ENCODE measurements around the gene BIRC5. TPM values are rescaled to one million over a fixed set of nuclear protein-coding genes. Genes with fewer than 3 reads are reported as not detected.
A peak's percentile ranks its signal among the peaks of the same experiment; 100 is the strongest.

BIRC5 gene
- total RNA-seq, 2 experiments from 2014 or later, result 100 to 107 TPM

- peaks cover 60% of the 10 kb centered on the region for H3K4me1 Mint-ChIP-seq
- ChIA-PET CTCF (interaction anchor here (0.7 to 1.2 kb wide), 2 partner anchors 63 to 168 kb away, joined by 4 read pairs; no protein-coding TSS in a partner anchor), POLR2A (interaction anchor here (0.6 to 0.8 kb wide), 3 partner anchors 44 to 106 kb away, joined by 3 to 5 read pairs (median 4); partner anchors contain the start of gene SOCS3)
- H3K27ac Mint-ChIP-seq, result peak overlapping the region; percentile 76
- H3K4me3 Mint-ChIP-seq, result peak overlapping the region; percentile 73
- peak; percentile 61 for ATAC-seq
- peak; percentile 93 for DNase-seq
- no peaks in the 10 kb centered on the region for H3K27me3 Mint-ChIP-seq
- H3K36me3 Mint-ChIP-seq (ENCODE audit: low read depth), result no peaks in the 10 kb centered on the region
- intact Hi-C loops (cut with DNase I, micrococcal nuclease), result loop anchor here (1.0 to 5.0 kb wide), 4 partner anchors 40 to 122 kb away; partner anchors contain the start of genes BIRC5 (in 2 of the 2), SOCS3 (in 1 of the 2) and TMC8 (in 1 of the 2)
- no peaks in the 10 kb centered on the region for H3K9me3 Mint-ChIP-seq (ENCODE audit: low read depth)
These were observed 40.1 kb downstream of the BIRC5 start for GRCh38 chr17:78253946-78254672.

DNA sequence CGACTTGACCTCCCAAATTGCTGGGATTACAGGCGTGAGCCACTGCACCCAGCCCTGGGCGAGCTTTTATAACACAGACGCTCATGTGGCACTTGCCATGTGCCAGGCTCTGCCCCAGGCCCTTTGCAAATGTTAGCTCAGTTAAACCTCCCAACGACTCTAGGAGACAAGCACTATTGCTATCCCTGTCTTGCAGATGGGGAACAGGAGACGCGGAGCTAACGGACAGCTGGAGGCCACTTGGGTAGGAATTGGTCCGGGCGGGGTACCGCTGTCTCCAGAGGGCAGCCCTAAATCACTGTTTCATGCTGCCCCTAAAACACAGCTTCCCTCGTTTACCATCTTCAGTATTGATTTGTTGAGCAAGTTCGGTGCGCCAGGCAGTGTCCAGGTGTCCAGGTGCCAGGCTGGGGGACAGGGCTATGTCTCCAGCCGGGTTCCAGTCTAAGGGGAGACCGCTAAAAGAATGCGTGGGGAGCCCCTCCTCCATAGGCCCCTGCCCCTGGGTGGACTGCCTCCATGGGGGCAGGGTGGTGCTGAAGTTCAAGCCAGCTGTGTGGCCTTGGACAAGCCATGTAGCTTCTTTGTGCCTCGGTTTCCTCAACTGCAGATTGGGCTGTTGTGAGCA is 41.1 kb downstream of the BIRC5 start:
- ATAC-seq (no peak), DNase-seq (no peak)
- H3K9me3 Mint-ChIP-seq (ENCODE audit: low read depth), result no peaks in the 10 kb centered on the region
- H3K27me3 Mint-ChIP-seq, result no peaks in the 10 kb centered on the region
- H3K4me3 Mint-ChIP-seq, result no peak overlapping the region
- H3K4me1 Mint-ChIP-seq, result peaks cover 68% of the 10 kb centered on the region
- ChIA-PET POLR2A (interaction anchor here (0.8 to 1.0 kb wide), 2 partner anchors 101 to 105 kb away, joined by 3 read pairs; partner anchors contain the start of gene SOCS3), CTCF (interaction anchor here (0.6 to 1.2 kb wide), 4 partner anchors 39 to 167 kb away, joined by 3 to 4 read pairs (median 4); no protein-coding TSS in a partner anchor)
- no peaks in the 10 kb centered on the region for H3K36me3 Mint-ChIP-seq (ENCODE audit: low read depth)
- intact Hi-C loops (cut with DNase I, micrococcal nuclease), result no loop called here
- no peak overlapping the region for H3K27ac Mint-ChIP-seq

DNA sequence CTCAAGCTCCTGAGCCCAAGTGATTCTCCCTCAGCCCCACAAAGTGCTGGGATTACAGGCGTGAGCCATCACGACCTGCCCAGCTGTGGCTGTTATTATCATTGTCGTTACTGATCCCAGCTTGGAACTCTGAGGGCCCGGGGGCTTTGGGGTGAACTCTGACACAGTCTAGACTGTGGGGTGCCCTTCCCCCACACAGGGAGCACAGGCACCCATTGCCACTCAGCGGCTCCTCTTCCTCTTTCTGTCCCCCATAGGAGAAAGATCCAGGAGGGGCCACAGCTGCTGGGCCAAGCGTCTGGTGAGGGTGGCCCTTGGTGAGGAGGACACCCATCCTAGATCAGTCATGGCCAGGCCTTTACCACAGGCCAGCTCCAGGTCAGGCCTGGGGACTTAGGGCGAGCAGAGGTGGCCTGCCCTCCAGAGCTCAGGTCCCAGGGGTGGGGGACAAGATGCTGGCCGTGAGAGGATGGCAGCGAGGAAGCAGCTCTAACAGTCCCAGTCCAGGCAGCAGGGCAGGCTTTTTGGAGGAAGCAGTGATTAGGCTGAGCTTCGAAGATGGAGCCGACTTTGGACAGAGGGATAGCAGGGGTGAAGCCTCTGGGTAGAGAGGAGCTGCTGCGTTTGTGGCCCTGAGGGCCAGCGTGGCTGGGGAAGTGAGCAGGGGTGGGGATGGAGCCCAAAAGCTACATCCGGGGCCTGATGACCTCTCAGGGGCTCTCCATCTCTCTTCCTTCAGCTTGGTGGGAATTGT is 42.1 kb downstream of the BIRC5 start:
- Mint-ChIP-seq H3K36me3 (ENCODE audit: low read depth) (no peaks in the 10 kb centered on the region), H3K27ac (peak overlapping the region; percentile 47), H3K4me1 (peaks cover 66% of the 10 kb centered on the region), H3K4me3 (no peak overlapping the region), H3K9me3 (ENCODE audit: low read depth) (no peaks in the 10 kb centered on the region), H3K27me3 (no peaks in the 10 kb centered on the region)
- POLR2A ChIA-PET, result interaction anchor here (1.2 kb wide), 1 partner anchor 100 kb away, joined by 3 read pairs; no protein-coding TSS in a partner anchor
- DNase-seq (no peak), ATAC-seq (no peak)
- intact Hi-C loops (cut with DNase I, micrococcal nuclease), result no loop called here
- CTCF ChIA-PET, result interaction anchor here (0.5 to 1.6 kb wide), 8 partner anchors 17 to 166 kb away, joined by 3 to 5 read pairs (median 3); no protein-coding TSS in a partner anchor

- no peaks in the 10 kb centered on the region for H3K27me3 Mint-ChIP-seq
- H3K4me1 Mint-ChIP-seq, result peaks cover 63% of the 10 kb centered on the region
- no peak overlapping the region for H3K4me3 Mint-ChIP-seq
- intact Hi-C loops (cut with DNase I, micrococcal nuclease), result no loop called here
- ChIA-PET CTCF (interaction anchor here (0.6 to 1.6 kb wide), 4 partner anchors 16 to 165 kb away, joined by 3 to 4 read pairs (median 4); no protein-coding TSS in a partner anchor), POLR2A (interaction anchor here (1.2 kb wide), 1 partner anchor 99 kb away, joined by 3 read pairs; no protein-coding TSS in a partner anchor)
- ATAC-seq (no peak), DNase-seq (no peak)
- no peaks in the 10 kb centered on the region for H3K9me3 Mint-ChIP-seq (ENCODE audit: low read depth)
- no peaks in the 10 kb centered on the region for H3K36me3 Mint-ChIP-seq (ENCODE audit: low read depth)
- H3K27ac Mint-ChIP-seq, result peak overlapping the region; percentile 31
These were observed 42.9 kb downstream of the BIRC5 start for GRCh38 chr17:78256707-78257591.

DNA sequence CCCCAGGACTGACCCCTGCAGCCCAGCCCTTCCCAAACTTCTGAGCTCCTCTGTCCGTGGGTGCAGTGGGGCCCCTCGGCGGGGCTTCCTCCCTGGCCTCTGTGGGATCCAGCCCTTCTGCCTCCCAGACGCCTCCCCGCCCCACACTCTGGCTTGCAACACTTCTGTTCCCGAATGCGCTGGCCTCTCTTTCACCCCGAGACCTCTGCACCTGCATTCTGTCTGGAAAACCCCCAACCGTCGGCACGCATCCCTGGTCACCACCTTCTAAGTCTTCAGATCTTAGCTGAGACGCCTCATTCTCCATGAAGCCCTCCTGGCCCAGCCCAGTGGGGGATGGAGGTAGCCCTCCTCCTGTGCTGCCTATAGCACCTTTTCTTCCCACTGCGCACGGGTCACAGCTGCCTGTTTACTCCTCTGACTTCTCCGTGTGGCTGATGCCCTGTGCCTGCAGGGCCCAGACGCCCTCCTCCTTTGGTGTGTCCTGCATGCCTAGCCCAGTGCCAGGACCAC is 43.8 kb downstream of the BIRC5 start:
- Mint-ChIP-seq H3K36me3 (ENCODE audit: low read depth) (no peaks in the 10 kb centered on the region), H3K9me3 (ENCODE audit: low read depth) (no peaks in the 10 kb centered on the region), H3K4me1 (peaks cover 61% of the 10 kb centered on the region), H3K4me3 (peak overlapping the region; percentile 71), H3K27ac (peak overlapping the region; percentile 80), H3K27me3 (no peaks in the 10 kb centered on the region)
- ATAC-seq (peak; percentile 21), DNase-seq (peak; percentile 70)
- ChIA-PET POLR2A (no interaction called here), CTCF (interaction anchor here (1.6 kb wide), 2 partner anchors 15 to 164 kb away, joined by 4 read pairs; no protein-coding TSS in a partner anchor)
- intact Hi-C loops (cut with DNase I, micrococcal nuclease), result no loop called here

DNA sequence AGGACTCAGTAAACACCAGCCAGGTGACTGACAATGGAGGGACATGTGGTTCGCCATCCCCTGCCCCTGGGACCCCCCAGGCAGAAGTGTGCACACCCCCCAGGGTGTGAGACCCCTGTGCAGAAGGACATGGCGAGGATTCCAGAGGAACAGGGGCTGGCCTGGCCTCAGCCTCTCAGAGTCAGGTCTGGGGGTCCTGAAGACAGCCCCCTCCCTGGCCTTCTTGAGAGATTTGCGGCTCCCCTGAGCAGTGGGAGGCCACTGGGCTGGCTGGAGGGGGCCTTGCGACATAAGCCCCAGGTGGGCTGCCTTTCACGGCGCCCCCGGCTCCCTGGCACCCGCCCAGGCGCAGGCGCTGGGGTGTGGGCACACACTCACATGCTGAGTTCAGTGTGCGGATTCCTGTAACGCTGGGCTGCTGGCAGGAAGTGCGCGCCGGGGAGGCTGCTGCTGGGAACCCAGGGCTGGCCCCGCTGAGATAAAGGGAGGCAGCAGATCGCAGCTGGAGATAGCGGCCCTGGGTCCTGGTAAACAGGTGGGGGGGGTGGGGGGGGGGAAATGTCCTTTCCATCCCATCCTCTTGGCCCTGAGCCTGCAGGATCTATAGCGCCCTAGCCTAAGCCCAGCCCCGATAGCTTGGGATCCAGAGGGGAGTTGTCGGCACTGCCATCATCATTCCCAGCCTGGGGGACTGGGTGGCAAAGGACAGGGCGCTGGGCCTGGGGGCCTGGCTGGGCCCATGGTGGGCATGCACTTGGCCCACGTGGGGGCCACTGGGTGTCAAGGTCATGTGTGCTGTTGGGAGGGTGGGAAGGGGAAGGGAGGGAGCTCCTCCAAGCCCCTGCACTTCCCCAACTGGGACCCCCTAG is 44.5 kb downstream of the BIRC5 start:
- no peaks in the 10 kb centered on the region for H3K9me3 Mint-ChIP-seq (ENCODE audit: low read depth)
- intact Hi-C loops (cut with DNase I, micrococcal nuclease), result no loop called here
- H3K4me3 Mint-ChIP-seq, result peak overlapping the region; percentile 71
- ChIA-PET POLR2A (no interaction called here), CTCF (interaction anchor here (1.0 to 1.5 kb wide), 3 partner anchors 7 to 12 kb away, joined by 3 to 5 read pairs (median 3); no protein-coding TSS in a partner anchor)
- peaks cover 60% of the 10 kb centered on the region for H3K4me1 Mint-ChIP-seq
- peak overlapping the region; percentile 83 for H3K27ac Mint-ChIP-seq
- H3K27me3 Mint-ChIP-seq, result no peaks in the 10 kb centered on the region
- ATAC-seq (peak; percentile 76), DNase-seq (peak; percentile 90)
- no peaks in the 10 kb centered on the region for H3K36me3 Mint-ChIP-seq (ENCODE audit: low read depth)

GRCh38 chr17:78259192-78259554 is 45.1 kb downstream of the BIRC5 start:
- CTCF ChIA-PET, result interaction anchor here (1.0 to 1.5 kb wide), 3 partner anchors 8 to 11 kb away, joined by 3 to 5 read pairs (median 3); no protein-coding TSS in a partner anchor
- H3K4me3 Mint-ChIP-seq, result peak overlapping the region; percentile 71
- no peaks in the 10 kb centered on the region for H3K9me3 Mint-ChIP-seq (ENCODE audit: low read depth)
- POLR2A ChIA-PET, result no interaction called here
- H3K27me3 Mint-ChIP-seq, result no peaks in the 10 kb centered on the region
- H3K4me1 Mint-ChIP-seq, result peaks cover 60% of the 10 kb centered on the region
- peak overlapping the region; percentile 83 for H3K27ac Mint-ChIP-seq
- intact Hi-C loops (cut with DNase I, micrococcal nuclease), result no loop called here
- H3K36me3 Mint-ChIP-seq (ENCODE audit: low read depth), result no peaks in the 10 kb centered on the region
- ATAC-seq (no peak), DNase-seq (no peak)

DNA sequence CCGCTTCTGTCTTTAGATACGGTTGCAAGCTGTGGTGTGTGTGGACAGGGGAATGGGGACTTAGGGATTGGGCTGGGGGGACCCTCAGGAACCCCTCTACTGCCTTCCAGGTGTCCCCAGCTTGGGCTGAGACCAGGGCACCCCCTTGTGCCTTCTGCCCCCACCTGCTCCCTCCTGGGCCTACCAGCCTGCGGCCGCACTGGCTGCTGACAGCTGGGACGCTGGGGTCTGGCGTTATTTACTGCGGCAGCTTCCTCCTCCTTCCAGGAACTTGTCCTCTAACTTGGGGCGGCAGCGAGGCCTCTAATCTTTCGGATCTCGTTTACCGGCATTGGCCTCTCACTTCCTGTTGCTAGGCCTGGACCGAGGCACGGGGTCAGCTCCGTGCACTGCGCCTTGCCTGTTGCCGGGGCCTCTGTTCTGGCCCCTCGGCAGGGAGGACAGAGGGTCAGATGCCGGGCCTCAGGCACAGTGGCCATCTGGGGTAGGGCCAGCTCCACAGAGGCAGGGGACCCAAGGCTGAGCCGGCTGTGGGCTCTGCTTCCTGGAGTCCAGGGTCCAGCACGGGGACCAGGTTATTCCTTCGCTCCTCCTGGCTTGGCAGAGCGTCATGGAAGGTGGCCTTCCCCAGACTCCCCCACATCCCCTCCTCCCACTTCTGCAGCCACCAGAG is 49.1 kb downstream of the BIRC5 start:
- DNase-seq, result peak; percentile 51
- Mint-ChIP-seq H3K4me3 (no peak overlapping the region), H3K27ac (peak overlapping the region; percentile 79), H3K36me3 (ENCODE audit: low read depth) (no peaks in the 10 kb centered on the region), H3K9me3 (ENCODE audit: low read depth) (no peaks in the 10 kb centered on the region), H3K4me1 (peaks cover 37% of the 10 kb centered on the region), H3K27me3 (no peaks in the 10 kb centered on the region)
- ChIA-PET POLR2A (no interaction called here), CTCF (interaction anchor here (0.6 to 3.0 kb wide), 3 partner anchors 12 to 159 kb away, joined by 3 to 22 read pairs (median 3); no protein-coding TSS in a partner anchor)
- intact Hi-C loops (cut with DNase I, micrococcal nuclease), result no loop called here
- no peak for ATAC-seq

- intact Hi-C loops (cut with DNase I, micrococcal nuclease), result no loop called here
- DNase-seq (no peak), ATAC-seq (no peak)
- Mint-ChIP-seq H3K4me3 (no peak overlapping the region), H3K27me3 (no peaks in the 10 kb centered on the region), H3K36me3 (ENCODE audit: low read depth) (no peaks in the 10 kb centered on the region), H3K27ac (peak overlapping the region; percentile 79), H3K4me1 (peaks cover 36% of the 10 kb centered on the region), H3K9me3 (ENCODE audit: low read depth) (no peaks in the 10 kb centered on the region)
- ChIA-PET POLR2A (interaction anchor here (0.6 kb wide), 1 partner anchor 101 kb away, joined by 4 read pairs; no protein-coding TSS in a partner anchor), CTCF (interaction anchor here (0.6 to 3.0 kb wide), 3 partner anchors 13 to 70 kb away, joined by 3 to 22 read pairs (median 3); no protein-coding TSS in a partner anchor)
These were observed 49.8 kb downstream of the BIRC5 start for GRCh38 chr17:78263736-78264340.
